B cell (primary cell): ENCODE measurements around the gene NRDC.

Experiments
- CTCF ChIP-seq: fragments of 200-600 bp; IDR thresholded peaks from one replicate; pipeline ENCODE4 v1.8.0; 2022; ENCODE audit warnings: antibody characterized with exemption, mild to moderate bottlenecking
- EZH2 ChIP-seq: IDR thresholded peaks from 2 replicates; pipeline ENCODE4 v1.6.1; 2012; ENCODE audit warnings: borderline replicate concordance, low read depth, mild to moderate bottlenecking, moderate library complexity, low read length; ENCODE audit not compliant: insufficient read depth, poor library complexity, severe bottlenecking

GRCh38 chr1:51870603-51871350, 7.8 kb downstream of the NRDC start:
- TF ChIP-seq CTCF = no peak
- TF ChIP-seq EZH2 = no peak
